Measurements from ENCODE around the gene PDCD2L.
"Not testable (repeated sequence)": the region's sequence is repeated elsewhere in the genome, so short reads cannot be mapped to it uniquely, and the experiment has no call there.

PDCD2L gene

DNA sequence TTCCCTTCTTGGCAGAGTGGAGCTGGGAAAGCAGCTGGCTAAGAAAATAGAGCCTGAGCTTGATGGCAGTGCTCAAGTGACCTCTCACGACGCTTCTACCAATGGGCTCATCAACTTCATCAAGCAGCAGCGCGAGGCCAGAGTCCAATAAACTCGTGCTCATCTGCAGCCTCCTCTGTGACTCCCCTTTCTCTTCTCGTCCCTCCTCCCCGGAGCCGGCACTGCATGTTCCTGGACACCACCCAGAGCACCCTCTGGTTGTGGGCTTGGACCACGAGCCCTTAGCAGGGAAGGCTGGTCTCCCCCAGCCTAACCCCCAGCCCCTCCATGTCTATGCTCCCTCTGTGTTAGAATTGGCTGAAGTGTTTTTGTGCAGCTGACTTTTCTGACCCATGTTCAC is 4.3 kb upstream of the PDCD2L start:
- TF ChIP-seq, protein P1, sequence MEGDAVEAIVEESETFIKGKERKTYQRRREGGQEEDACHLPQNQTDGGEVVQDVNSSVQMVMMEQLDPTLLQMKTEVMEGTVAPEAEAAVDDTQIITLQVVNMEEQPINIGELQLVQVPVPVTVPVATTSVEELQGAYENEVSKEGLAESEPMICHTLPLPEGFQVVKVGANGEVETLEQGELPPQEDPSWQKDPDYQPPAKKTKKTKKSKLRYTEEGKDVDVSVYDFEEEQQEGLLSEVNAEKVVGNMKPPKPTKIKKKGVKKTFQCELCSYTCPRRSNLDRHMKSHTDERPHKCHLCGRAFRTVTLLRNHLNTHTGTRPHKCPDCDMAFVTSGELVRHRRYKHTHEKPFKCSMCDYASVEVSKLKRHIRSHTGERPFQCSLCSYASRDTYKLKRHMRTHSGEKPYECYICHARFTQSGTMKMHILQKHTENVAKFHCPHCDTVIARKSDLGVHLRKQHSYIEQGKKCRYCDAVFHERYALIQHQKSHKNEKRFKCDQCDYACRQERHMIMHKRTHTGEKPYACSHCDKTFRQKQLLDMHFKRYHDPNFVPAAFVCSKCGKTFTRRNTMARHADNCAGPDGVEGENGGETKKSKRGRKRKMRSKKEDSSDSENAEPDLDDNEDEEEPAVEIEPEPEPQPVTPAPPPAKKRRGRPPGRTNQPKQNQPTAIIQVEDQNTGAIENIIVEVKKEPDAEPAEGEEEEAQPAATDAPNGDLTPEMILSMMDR (conservative IDR thresholded peaks at IDR 0.05; ENCODE audit: control insufficient read depth, insufficient read depth, low read depth, low read length) = no peak
- DNase-seq (ENCODE audit: low read depth) = no peak
- H3K4me3 ChIP-seq (ENCODE audit: control insufficient read depth, low read depth, low read length) = no peak overlapping the region

DNA sequence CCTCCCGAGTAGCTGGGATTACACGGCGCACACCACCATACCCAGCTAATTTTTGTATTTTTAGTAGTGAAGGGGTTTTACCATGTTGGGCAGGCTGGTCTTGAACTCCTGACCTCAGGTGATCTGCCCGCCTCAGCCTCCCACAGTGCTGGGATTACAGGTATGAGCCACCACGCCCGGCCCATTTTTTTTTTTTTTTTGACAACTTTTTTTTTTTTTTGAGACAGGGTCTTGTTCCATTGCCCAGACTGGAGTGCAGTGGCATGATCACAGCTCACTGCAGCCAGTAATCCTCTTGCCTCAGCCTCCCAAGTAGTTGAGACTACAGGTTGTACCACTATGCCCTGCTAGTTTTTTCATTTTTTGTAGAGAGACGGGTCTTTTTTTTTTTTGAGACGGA is 3.4 kb upstream of the PDCD2L start:
- not testable (repeated sequence) for DNase-seq (ENCODE audit: low read depth); H3K4me3 ChIP-seq (ENCODE audit: control insufficient read depth, low read depth, low read length)

DNA sequence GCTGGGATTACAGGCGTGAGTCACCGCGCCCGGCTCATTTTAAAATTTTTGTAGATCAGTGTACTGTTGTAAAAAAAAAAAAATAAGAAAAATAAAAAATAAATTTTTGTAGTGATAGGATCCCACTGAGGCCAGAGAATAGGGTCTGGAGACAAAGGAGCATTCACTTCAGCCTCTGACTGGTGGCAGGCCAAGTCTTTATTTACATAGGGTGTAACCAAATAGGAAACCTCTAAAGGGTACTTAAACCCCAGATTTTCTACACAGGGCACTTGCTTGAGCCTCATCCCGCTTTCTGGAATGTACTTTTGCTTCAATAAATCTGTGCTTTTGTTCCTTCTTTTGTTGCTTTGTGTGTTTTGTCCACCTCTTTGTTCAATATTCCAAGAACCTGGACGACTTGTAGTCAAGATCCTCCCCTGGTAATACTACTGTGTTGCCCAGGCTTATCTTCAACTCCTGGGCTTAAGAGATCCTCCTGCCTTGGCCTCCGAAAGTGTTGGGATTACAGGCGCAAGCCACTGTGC is 2.1 kb upstream of the PDCD2L start:
- H3K4me3 ChIP-seq (ENCODE audit: control insufficient read depth, low read depth, low read length) = no peak overlapping the region
- TF ChIP-seq, protein P1 (conservative IDR thresholded peaks at IDR 0.05; ENCODE audit: control insufficient read depth, insufficient read depth, low read depth, low read length) = no peak
- no peak for DNase-seq (ENCODE audit: low read depth)

DNA sequence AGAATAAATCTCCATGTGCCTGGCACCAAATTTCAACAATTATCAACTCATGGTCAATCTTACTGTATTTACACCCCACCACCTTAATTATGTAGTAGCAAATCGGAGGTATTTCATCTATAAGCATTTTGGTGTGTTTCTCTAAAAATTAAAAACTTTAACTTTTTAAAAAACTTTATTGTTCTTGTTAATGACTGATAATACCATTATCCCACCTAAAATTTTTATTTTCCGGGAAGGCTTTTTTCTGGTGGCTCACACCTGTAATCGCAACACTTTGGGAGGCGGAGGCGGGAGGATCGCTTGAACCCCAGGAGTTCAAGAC is 453 bp upstream of the PDCD2L start:
- TF ChIP-seq, protein P1 (conservative IDR thresholded peaks at IDR 0.05; ENCODE audit: control insufficient read depth, insufficient read depth, low read depth, low read length) = no peak
- peak overlapping the region; percentile 94 for H3K4me3 ChIP-seq (ENCODE audit: control insufficient read depth, low read depth, low read length)
- no peak for DNase-seq (ENCODE audit: low read depth)

DNA sequence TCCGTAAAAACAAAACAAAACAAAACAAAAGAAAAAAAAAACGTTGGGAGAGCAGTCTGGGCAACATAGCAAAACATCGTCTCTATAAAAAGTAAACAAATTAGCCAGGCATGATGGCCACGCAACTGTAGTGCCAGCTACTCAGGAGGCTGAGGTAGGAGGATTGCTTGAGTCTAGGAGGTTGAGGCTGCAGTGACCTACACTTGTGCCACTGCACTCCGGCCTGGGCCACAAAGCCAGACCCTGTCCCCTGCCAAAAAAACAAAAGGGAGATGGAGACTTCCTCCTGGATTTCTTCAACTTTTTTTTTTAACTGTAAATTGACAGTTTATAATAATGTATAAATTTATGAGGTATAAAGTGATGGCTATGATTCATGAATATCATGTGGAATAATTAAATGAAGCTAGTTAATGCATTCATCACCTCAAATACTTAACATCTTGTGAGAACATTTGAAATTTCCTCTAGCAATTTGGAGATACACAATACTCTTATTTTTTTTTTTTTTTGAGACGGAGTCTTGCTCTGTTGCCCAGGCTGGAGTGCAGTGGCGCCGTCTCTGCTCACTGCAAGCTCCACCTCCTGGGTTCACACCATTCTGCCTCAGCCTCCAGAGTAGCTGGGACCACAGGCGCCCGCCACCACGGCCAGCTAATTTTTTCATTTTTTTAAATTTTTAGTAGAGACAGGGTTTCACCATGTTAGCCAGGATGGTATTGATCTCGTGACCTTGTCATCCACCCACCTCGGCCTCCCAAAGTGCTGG is 1.9 kb downstream of the PDCD2L start:
- TF ChIP-seq, protein P1 (conservative IDR thresholded peaks at IDR 0.05; ENCODE audit: control insufficient read depth, insufficient read depth, low read depth, low read length) = no peak
- H3K4me3 ChIP-seq (ENCODE audit: control insufficient read depth, low read depth, low read length) = no peak overlapping the region
- DNase-seq (ENCODE audit: low read depth) = no peak

DNA sequence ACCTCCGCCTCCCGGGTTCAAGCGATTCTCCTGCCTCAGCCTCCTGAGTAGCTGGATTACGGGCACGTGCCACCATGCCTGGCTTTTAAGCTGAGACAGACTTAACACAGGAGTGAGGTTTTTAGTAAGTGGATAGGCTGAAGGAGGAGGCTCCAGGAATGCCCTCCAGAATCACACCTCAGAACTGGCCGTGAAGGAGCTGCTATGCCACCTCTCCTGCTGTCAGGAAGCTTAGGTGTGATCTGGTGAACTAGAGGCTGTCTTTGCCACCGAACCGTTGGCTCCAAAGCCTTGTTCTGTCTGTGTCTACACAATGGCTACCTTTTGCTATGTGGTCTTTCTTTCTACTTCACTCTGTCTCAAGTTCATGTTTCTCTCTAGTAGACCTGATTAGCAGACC is 4.2 kb downstream of the PDCD2L start:
- no peak for DNase-seq (ENCODE audit: low read depth)
- no peak overlapping the region for H3K4me3 ChIP-seq (ENCODE audit: control insufficient read depth, low read depth, low read length)
- TF ChIP-seq, protein P1 (conservative IDR thresholded peaks at IDR 0.05; ENCODE audit: control insufficient read depth, insufficient read depth, low read depth, low read length) = no peak

DNA sequence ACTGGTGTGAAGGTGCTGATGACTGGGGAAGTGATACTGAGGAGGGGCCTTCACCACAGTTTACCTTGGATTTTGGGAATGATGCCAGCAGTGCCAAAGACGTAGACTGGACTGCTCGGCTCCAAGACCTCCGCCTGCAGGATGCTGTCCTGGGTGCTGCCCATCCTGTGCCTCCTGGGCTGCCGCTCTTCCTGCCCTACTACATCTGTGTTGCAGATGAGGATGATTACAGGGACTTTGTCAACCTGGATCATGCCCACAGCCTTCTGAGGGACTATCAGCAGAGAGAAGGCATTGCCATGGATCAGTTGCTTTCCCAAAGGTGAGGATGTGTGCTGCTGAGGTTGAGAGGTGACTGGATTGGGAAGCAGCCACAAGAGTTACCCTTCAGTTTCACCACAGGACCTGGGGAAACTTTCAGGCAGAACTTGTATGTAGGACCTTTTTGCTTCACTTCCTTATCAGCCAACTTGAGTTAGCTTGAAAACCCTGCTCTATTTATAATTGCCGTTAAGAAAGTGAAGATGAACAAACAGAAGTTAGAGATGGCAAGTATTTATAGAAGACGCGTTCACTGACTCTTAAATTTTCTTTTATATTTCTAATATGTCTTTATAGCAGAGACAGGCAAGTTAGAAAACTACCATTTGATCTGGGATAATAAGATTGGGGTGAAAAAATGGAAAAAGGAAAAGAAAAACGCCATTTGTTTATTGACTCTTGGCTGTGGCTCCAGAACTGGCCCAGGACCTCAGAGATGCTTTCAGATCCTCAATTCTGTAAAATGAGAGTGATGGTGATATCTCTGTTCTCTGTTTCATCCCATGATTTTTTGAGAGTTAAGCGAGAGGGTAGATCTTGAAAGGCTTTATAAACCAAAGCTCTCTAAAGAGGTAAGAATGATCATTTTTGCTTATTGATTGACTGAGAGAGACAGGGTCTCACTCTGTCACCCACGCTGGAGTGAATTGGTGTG is 5.3 kb downstream of the PDCD2L start:
- H3K4me3 ChIP-seq (ENCODE audit: control insufficient read depth, low read depth, low read length) = no peak overlapping the region
- TF ChIP-seq, protein P1 (conservative IDR thresholded peaks at IDR 0.05; ENCODE audit: control insufficient read depth, insufficient read depth, low read depth, low read length) = no peak
- DNase-seq (ENCODE audit: low read depth) = no peak
